Osteocyte (in vitro differentiated cells): Measurements from ENCODE around the gene DLG4. TPM values are rescaled to one million over a fixed set of nuclear protein-coding genes. Genes with fewer than 3 reads are reported as not detected.

Experiments used
- DNase-seq: peaks from one replicate; pipeline ENCODE4 v3.0.0; 2021; ENCODE audit warnings: mixed read lengths; ENCODE audit not compliant: unreplicated experiment; ENCODE audit errors: extremely low spot score
- H3K27ac Mint-ChIP-seq: one replicate; pipeline ENCODE4 v1.8.0; 2021; ENCODE audit warnings: mild to moderate bottlenecking, mixed read lengths; ENCODE audit not compliant: unreplicated experiment
- H3K27me3 Mint-ChIP-seq: one replicate; pipeline ENCODE4 v1.8.0; 2021; ENCODE audit warnings: mixed read lengths; ENCODE audit not compliant: unreplicated experiment
- H3K36me3 Mint-ChIP-seq: one replicate; pipeline ENCODE4 v1.8.0; 2021; ENCODE audit warnings: mixed read lengths; ENCODE audit not compliant: unreplicated experiment
- H3K4me1 Mint-ChIP-seq: one replicate; pipeline ENCODE4 v1.8.0; 2021; ENCODE audit warnings: mixed read lengths; ENCODE audit not compliant: unreplicated experiment
- H3K4me3 Mint-ChIP-seq: one replicate; pipeline ENCODE4 v1.8.0; 2021; ENCODE audit warnings: mild to moderate bottlenecking, moderate library complexity, mixed read lengths; ENCODE audit not compliant: unreplicated experiment
- H3K9me3 Mint-ChIP-seq: one replicate; pipeline ENCODE4 v1.8.0; 2021; ENCODE audit warnings: mixed read lengths; ENCODE audit not compliant: unreplicated experiment
- CTCF ChIP-seq: fragments of 200-600 bp; sonication (generic); IDR thresholded peaks from 2 replicates; pipeline ENCODE4 v1.5.0; 2021; ENCODE audit warnings: antibody characterized with exemption, mild to moderate bottlenecking, moderate library complexity
- total RNA-seq: library from RNA; stranded (reverse); gene quantifications from 2 replicates; pipeline ENCODE4 v1.2.1, GENCODE V29; 2021

Gene DLG4
- total RNA-seq, 1 donor from 2014 or later, result 38.5 TPM

- no peak for DNase-seq
- peaks cover 18% of the 10 kb centered on the region for H3K36me3 Mint-ChIP-seq
- no peaks in the 10 kb centered on the region for H3K27me3 Mint-ChIP-seq
- peaks cover 51% of the 10 kb centered on the region for H3K4me1 Mint-ChIP-seq
- H3K4me3 Mint-ChIP-seq, result no peak overlapping the region
- no peak for TF ChIP-seq CTCF
- peak overlapping the region; percentile 99 for H3K27ac Mint-ChIP-seq
- H3K9me3 Mint-ChIP-seq, result no peaks in the 10 kb centered on the region
Observed at GRCh38 chr17:7221278-7222092, 1.8 kb upstream of the DLG4 start.

GRCh38 chr17:7220593-7221277, 1.1 kb upstream of the DLG4 start:
- no peak for DNase-seq
- peaks cover 59% of the 10 kb centered on the region for H3K4me1 Mint-ChIP-seq
- TF ChIP-seq CTCF, result peak; percentile 59
- H3K9me3 Mint-ChIP-seq, result no peaks in the 10 kb centered on the region
- H3K36me3 Mint-ChIP-seq, result peaks cover 16% of the 10 kb centered on the region
- H3K27me3 Mint-ChIP-seq, result no peaks in the 10 kb centered on the region
- H3K27ac Mint-ChIP-seq, result peak overlapping the region; percentile 99
- H3K4me3 Mint-ChIP-seq, result peak overlapping the region; percentile 97

GRCh38 chr17:7219229-7219811, 316 bp downstream of the DLG4 start:
- peaks cover 61% of the 10 kb centered on the region for H3K4me1 Mint-ChIP-seq
- peak overlapping the region; percentile 99 for H3K27ac Mint-ChIP-seq
- DNase-seq, result no peak
- peak overlapping the region; percentile 97 for H3K4me3 Mint-ChIP-seq
- peaks cover 7% of the 10 kb centered on the region for H3K36me3 Mint-ChIP-seq
- no peaks in the 10 kb centered on the region for H3K9me3 Mint-ChIP-seq
- H3K27me3 Mint-ChIP-seq, result no peaks in the 10 kb centered on the region
- no peak for TF ChIP-seq CTCF

- no peak for DNase-seq
- Mint-ChIP-seq H3K27me3 (no peaks in the 10 kb centered on the region), H3K27ac (peak overlapping the region; percentile 99), H3K36me3 (peaks cover 5% of the 10 kb centered on the region), H3K4me1 (peaks cover 64% of the 10 kb centered on the region), H3K4me3 (peak overlapping the region; percentile 97), H3K9me3 (no peaks in the 10 kb centered on the region)
- TF ChIP-seq CTCF, result no peak
Observed at GRCh38 chr17:7218758-7219157, 878 bp downstream of the DLG4 start.

- Mint-ChIP-seq H3K36me3 (no peaks in the 10 kb centered on the region), H3K4me3 (peak overlapping the region; percentile 83), H3K27me3 (no peaks in the 10 kb centered on the region), H3K9me3 (no peaks in the 10 kb centered on the region), H3K4me1 (peaks cover 69% of the 10 kb centered on the region), H3K27ac (peak overlapping the region; percentile 90)
- no peak for DNase-seq
- TF ChIP-seq CTCF, result no peak
Observed at GRCh38 chr17:7218166-7218565, 1.5 kb downstream of the DLG4 start.
